GM19043 (cell line): ENCODE data around the gene CADM3.

Experiments
- ATAC-seq: cut with Tn5 transposase; IDR thresholded peaks from one replicate; pipeline ENCODE4 v1.9.1; 2021; ENCODE audit warnings: low read depth; ENCODE audit not compliant: unreplicated experiment

Gene CADM3, protein sequence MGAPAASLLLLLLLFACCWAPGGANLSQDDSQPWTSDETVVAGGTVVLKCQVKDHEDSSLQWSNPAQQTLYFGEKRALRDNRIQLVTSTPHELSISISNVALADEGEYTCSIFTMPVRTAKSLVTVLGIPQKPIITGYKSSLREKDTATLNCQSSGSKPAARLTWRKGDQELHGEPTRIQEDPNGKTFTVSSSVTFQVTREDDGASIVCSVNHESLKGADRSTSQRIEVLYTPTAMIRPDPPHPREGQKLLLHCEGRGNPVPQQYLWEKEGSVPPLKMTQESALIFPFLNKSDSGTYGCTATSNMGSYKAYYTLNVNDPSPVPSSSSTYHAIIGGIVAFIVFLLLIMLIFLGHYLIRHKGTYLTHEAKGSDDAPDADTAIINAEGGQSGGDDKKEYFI

DNA sequence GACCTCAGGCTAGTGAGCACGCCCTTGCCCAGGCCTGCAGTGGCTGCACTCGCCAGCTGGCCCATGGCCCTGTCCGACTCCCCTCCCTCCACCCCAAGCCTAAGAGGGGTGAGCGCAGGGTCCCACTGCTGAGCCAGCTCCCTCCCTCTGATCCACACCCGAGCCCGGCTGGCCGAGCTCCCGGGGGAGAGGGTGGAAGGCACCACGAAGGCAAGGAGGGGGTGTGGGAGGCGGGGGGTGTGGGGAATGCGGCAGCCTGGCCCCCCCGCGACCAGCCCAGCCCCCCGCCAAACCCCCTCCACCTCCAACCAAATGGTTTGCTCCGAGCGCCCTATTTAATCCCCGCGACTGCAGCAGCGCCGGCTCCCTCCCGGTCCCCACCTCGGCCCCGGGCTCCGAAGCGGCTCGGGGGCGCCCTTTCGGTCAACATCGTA lies at the start of gene CADM3:
Gene CADM3 (plus strand): TSS at position 362 of the 434 bp plus-strand sequence. CDS start 151 bp downstream, outside the sequence.
- no peak for ATAC-seq

DNA sequence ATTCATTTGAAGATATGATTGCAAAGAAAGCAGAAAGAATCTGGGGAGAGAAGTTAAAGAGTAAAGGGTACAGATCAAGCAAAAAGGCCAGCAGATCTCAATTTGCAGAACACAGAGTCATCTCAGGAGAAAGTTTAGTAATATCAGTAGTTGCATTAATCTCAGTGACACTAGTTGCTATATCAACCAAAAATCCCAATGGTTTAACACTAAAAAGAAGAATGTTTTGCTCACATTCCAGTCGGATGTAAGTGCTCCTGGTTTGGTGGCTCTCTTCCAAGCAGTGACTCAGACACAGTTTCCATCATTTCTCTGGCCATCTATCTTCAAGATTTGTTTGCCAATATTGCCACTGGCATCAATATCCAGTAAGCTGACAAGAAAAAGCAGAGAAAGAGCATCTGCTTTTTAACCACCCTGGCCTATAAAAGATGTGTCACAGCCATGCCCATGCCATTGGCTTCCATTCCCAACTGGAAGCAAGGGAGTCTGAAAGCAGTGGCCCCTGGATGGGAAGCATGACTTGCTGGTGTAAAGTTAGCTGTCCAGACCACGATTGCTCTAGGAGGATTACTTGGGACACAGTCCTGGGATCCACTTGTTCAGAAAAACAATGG lies 49.3 kb upstream of the CADM3 start:
- peak; percentile 81 for ATAC-seq

DNA sequence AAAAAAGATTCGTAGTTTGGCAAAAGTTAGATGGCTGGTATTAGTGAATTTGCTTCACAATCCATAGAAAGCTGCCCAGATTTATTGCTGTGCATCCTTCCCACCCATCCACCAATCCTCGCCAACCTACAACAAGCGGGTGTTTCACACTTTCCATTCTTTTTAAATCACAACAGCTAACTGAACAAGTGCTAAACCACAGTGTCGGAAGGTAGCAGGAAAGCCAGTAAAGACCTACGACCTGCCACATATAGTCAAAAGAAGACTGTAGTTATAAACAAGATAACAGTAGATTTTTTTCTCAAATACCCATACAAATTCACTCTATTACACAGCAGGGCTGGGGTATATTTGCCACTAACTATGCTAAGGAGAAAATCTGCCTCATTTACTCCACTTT lies 47.8 kb upstream of the CADM3 start:
- ATAC-seq, result no peak

DNA sequence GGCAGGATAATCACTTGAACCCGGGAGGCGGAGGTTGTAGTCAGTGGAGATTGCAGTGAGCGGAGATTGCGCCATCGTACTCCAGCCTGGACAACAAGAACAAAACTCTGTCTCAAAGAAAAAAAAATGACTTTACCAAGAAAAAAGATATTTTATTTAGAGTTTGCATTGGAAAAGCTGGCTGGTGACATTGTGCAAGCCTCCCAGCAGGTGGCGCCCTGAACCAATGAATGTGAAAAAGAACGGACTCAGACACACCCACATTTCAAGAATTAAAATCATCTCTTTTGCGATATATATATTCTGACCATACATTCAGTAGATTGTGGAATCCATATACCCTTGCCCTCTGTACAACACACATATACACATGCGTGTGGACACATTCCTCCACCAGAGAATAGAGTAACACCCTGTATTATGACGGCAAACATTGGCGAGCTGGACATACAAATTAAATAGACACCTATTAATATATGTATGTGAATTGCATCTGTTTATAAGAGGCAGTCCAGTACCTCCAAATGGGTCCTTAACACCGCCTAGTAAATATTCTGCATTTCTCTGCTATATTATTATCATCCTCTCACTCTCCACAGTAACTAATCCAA lies 39.0 kb upstream of the CADM3 start:
- no peak for ATAC-seq

DNA sequence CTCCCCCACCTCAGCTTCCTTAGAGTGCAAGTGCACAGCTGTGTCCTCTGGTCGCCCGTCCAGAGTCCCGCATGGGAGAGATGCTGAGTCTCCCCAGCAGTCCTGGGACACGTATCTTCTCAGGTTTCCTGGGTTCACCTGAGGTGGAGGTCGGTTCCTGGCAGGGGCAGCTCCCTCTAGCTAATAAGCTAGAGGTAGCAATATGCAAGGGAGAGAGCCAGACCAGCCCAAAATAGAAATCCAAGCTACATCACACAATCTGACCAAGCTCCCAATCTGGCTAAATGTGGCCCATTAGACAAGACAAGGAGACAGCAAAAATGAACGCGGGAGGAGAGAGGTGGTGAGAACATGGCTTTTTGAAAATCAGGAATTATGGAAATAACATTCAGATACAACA lies 30.9 kb upstream of the CADM3 start:
- ATAC-seq, result no peak

DNA sequence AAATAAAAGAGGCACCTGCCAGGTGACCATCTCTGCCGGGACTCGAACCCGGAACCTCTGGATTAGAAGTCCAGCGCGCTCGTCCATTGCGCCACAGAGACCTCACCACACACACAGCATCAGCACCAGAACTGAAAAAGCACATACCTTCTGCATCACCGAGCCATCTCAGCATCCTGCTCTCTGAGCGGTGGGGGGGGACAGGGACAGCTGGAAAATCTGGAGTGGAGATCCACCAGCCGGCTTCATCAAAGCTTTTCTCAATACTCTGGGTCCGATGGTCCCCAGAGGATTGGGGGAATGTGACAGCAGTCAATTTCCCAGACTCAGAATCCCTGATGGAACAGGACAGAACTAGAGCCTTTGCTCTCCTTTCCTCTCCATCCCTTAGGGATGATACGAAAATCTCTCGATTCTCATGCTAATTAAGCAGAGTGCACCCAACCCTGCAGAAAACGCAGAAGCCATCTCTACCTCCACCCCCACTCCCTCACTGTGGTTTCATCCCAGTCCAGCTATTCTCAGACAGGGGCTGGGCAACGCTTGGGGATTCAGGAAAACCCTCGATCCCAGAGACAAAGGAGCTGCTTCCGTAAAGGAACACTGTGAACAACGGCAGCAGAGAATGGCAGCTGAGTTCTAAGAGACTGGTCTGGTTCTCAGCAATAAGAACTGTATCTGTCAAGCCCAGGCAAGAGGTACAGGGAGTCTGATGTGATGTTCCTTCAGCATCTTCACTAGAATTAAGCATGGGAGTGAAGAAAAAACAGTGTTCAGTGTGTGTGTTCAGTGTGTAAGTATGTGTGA lies 29.6 kb upstream of the CADM3 start:
- ATAC-seq, result no peak

DNA sequence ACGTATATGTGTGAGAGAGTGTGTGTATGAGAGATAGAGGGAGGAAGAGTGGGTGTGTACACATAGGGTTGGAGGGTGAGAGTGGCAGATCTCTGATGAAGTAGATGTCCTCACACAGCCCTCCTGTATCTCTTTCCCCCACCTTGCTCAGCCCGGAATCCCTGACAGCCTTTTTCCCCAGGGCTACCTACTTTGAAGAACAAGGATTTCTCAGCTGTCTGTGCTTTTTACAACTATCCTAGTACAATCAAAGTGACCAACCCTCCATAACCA lies 29.1 kb upstream of the CADM3 start:
- ATAC-seq, result no peak

DNA sequence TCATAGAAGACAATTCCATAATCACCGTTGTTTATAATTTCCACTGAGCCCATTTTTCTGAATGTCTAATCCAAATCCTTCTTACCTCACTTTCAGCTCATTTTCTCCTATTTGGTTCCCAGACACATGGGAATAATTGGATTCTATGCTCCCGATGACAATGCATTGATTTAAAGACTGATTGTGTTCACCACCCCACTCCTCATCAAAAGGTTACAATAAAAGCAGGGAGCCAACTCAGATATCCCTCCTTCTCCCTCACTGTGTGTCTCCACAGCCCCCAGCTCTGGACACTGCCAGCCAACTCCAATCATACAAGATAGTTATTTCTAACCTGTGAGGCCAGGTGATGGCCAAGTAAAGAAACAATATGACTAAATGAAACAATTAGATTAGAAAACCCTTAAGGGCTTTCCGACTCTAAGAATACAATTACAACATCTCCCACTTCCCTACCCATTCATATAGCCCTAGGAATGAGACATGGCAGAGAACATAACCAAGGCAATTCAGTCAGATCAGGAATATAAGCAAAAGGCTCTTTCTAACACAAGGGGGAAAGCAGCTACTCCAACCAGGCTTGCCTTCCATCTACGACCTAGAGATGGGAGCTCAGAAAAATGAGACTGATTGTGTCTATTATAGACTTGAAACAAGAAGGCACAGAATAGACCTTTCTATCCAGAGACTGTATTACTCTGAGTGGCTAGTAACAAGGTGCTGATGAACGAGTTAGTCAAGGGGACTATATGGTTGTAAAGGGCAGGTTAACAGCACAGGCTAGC lies 28.5 kb upstream of the CADM3 start:
- ATAC-seq, result no peak

DNA sequence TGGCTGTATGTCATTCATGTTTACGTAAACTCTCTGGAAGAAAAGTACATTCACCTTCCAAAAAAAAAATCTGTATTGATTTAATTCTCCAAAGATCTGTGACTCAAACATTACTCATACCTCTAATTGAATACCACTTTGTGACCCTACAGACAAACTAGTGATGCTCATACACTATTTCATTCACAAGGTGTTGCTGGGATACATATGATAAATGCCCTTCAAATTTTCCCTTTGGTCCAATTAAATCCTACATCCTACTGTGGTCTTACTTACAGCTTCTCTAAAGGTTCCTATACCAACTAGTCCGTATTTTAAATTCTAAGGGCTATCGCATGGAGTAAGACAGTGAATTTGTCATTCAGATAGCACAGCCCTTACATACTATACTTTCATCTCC lies 26.8 kb upstream of the CADM3 start:
- no peak for ATAC-seq

DNA sequence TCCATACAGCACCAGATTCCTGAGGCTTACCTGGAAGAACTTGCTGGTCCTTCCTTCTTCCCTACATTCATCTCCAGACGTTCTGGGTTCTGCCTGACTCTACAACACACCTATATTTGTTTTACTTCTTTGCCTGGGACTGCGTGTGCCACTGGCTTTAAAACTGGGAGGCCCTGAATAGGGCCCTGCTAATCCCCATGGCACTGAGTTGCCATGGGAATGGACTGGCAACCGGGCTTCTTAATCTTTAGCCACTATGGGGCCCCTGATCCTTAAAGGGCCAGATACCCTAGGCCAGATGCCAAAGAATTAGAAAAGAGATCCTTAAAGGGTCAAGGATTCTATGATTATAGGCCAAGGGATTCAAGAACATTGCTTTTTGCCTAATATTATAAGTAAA lies 24.4 kb upstream of the CADM3 start:
- ATAC-seq, result no peak

DNA sequence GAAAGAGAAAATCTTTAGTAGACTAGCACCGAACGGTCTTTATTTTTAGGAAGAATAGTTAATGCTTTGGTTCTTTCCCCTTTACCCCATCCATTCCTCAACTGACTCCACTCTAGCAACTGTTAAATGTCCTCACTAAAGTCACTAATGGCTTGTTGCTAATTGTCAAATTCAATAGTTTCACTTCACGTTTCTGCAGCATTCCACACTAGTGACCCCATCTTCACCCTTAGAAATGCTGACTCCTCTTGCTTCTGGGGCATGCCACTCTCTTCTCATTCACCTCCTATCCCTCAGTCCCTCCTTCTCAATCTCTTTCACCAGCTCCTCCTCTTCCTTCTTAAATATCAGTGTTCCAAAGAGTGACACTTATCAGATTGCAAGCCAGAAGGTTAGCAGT lies 19.4 kb upstream of the CADM3 start:
- no peak for ATAC-seq

DNA sequence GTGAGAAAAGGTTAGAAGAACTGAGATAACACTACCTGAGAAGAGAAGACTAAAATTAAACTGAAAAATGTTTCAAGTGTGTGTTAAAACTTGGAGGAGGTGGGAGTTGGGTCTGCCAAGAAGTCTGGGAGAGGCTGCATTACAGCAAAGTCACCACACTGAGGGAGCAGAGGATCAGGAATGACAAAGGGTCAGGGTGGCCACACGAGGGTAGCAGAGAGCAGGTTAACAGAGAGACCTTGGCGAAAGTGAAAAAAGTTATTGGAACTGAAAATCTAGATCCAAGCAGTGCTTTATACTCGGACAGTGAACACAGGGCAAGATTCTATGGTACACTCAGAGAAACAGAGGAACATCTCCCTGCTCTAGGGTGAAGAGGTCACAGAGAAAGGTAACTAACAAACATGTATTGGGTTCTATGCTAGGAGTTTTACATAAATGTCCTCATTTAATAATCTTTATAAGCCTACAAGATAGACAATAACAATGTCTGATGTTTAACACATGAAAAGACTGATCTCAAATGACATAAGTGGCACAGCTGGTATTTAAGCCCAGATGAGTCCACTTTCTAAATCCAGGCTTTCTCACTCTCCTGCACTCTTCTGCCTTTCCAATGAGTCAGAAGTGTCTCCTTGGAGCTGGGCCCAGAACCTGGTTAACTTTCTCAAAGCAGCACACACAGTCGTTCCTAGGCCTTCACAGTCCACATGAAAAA lies 10.3 kb upstream of the CADM3 start:
- peak; percentile 89 for ATAC-seq

DNA sequence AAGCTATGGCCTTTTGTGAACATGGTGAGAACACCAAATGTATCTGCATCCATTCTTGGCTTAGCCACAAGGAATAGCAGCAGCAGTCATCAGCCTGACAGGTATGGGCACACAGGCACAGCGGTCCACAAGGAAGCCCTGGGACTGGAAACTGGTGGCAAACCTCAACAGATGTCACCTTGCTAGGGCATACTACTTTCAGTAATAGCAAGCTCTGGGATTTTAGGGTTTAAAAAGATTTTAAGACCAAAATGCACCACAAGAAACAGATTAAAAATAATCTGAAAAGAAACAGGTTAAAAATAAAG lies 9.7 kb upstream of the CADM3 start:
- no peak for ATAC-seq

DNA sequence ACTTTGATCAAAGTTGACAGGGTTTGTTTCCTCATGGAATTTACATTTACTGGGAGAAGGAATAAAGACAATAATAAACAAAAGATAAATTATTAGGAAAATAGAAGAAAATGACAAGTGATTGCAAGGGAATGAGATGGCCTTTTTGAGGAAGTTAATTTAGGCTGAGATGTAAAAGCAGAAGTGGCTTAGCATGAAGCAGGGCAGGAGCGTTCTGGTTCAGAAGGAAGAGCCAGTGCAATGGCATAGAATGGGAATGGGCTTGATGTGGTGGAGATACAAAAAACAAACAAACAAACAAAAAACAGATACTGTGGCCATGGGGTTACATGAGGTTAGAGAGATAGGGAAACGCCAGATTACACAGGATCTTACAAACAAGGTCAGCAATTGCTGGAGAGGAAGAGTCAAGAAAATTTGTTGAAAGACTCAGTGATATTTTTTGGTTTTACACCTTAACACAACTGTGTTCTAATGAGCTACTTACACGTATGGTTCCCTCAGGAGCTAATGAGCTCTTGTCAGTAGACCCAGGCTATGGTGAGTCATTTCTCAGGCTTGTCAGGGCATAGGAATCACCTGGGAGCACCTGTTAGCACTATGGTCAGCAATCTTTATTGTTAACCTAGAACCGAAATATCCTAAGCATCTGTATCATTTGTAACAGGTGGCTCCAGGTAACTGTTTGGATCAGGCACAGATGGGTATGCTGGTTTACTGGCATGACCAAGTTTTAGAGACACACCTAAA lies 8.7 kb upstream of the CADM3 start:
- no peak for ATAC-seq

DNA sequence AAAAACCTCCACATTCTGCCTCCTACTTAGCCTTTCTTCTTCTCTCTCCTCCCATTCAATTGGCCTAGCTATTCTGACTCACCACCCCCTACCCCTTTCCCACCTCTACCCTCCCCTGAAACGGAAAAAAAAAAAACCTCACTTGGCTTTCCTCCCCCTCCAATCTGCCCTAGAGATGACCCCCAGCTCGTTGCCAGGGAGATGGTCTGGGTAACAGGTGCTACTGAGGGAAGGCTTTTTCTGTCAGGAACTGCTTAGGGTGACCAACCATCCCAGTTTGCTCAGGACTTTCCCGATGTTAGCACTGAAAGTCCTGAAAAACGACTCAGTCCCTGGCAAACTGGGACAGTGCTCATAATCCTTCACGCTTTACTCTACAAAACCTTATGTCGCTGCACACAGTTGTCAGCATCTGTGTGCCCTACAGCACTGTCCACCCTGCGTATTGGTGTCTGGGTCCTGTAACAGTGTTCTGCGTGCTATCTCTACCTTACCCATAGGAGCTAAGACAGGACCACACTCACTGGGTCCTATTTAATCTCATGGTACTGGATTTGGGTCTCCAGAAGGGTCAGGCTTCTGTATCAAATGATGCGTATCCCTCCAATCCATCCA lies 7.7 kb upstream of the CADM3 start:
- no peak for ATAC-seq

DNA sequence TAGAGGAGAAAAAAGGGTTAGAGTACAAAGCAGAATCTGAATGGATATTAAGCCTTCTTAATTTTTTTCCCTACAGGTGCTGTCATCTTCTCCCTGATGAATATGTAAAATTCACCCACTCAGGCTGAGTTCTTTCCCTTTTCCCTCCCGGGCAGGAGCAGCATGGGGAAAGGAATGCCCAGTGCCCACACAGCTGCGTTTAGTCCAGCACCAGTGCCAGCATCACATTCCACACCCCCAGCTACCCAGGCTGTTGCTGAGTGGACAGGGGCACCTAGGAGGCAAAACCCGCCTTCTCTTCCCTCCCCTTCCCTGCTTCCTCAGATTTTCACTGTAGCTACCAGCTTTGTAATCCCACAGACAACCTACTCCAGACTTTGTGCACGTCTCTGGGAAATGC lies 3.4 kb upstream of the CADM3 start:
- no peak for ATAC-seq

DNA sequence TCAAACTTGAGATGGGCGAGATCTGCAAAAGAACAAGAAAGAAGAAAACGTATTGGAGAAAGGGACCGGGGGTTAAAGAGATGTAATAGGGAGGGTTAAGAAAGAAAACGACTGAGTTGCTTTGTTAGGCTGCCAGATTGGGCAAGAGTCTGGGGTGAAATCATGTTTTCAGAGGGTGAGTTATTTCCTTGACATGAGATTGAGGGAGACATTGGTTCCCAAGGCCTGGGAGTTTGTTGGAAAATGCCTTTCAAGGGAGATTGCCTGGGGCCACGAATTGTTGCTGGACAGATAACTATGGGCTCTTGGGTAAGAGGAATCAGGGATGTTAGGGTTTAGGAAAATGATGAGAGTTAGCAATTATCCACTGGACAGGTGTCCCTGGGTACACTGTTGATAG lies 776 bp upstream of the CADM3 start:
- no peak for ATAC-seq

DNA sequence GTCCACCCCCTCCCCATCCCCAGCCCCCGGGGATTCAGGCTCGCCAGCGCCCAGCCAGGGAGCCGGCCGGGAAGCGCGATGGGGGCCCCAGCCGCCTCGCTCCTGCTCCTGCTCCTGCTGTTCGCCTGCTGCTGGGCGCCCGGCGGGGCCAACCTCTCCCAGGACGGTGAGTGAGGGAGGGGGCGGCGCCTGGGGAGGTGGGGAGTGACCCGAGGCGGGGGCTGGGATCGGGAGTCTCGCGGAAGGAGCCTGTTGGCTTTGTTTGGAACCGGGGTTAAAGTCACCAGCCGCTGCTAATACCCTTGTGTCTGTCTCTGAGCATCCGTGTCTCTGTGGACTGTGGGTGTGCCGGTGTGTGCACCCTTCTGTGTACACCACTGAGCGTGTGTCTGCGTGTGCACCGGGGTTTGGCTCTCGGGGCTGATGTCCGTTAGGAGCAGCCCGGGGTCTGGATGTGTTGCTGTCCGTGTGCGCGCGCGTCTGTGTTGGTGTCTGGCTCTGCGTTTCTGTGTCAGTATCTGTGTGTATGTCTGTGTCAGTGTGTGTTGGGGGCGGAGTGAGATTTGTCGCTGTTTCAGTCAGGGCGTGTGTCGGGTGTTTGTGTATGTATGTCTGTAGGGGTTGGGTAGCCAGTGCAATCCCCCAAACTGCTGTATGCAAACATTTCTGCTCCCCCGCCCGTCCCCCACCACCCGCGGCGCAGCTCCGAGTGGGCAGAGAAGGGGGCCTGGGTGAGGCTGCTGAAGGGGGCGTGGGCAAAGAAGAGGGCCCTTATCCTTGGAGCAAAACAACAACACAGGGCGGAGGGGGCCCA lies 480 bp downstream of the CADM3 start:
- ATAC-seq, result no peak
